HG03460 (cell line): ENCODE results near the gene LINGO1.

ENCODE experiments used
- ATAC-seq: cut with Tn5 transposase; IDR thresholded peaks from one replicate; pipeline ENCODE4 v1.9.1; 2021; ENCODE audit not compliant: unreplicated experiment

LINGO1 gene

GRCh38 chr15:77657634-77658238 is 25.0 kb upstream of the LINGO1 start:
- ATAC-seq: no peak

GRCh38 chr15:77656294-77656693 is 23.6 kb upstream of the LINGO1 start:
- ATAC-seq: no peak

GRCh38 chr15:77654975-77655374 is 22.3 kb upstream of the LINGO1 start:
- no peak for ATAC-seq

- no peak for ATAC-seq
Observed at GRCh38 chr15:77653832-77654480, 21.2 kb upstream of the LINGO1 start.

- ATAC-seq: no peak
Observed at GRCh38 chr15:77650265-77650664, 17.6 kb upstream of the LINGO1 start.

GRCh38 chr15:77649610-77650009 is 16.9 kb upstream of the LINGO1 start:
- ATAC-seq: no peak

- ATAC-seq: no peak
Observed at GRCh38 chr15:77649017-77649416, 16.3 kb upstream of the LINGO1 start.

GRCh38 chr15:77647961-77648360 is 15.2 kb upstream of the LINGO1 start:
- no peak for ATAC-seq

- ATAC-seq: no peak
Observed at GRCh38 chr15:77646104-77646694, 13.5 kb upstream of the LINGO1 start.

- no peak for ATAC-seq
Observed at GRCh38 chr15:77645602-77646001, 12.9 kb upstream of the LINGO1 start.

GRCh38 chr15:77644543-77645247 is 12.0 kb upstream of the LINGO1 start:
- ATAC-seq: no peak

GRCh38 chr15:77643764-77644163 is 11.1 kb upstream of the LINGO1 start:
- no peak for ATAC-seq

- no peak for ATAC-seq
Observed at GRCh38 chr15:77642793-77643430, 10.2 kb upstream of the LINGO1 start.

GRCh38 chr15:77641999-77642398 is 9.3 kb upstream of the LINGO1 start:
- ATAC-seq: no peak

GRCh38 chr15:77640615-77641014 is 7.9 kb upstream of the LINGO1 start:
- no peak for ATAC-seq

GRCh38 chr15:77639431-77639830 is 6.7 kb upstream of the LINGO1 start:
- no peak for ATAC-seq

GRCh38 chr15:77637851-77638692 is 5.4 kb upstream of the LINGO1 start:
- no peak for ATAC-seq

- ATAC-seq: no peak
Observed at GRCh38 chr15:77636209-77636608, 3.5 kb upstream of the LINGO1 start.

- ATAC-seq: no peak
Observed at GRCh38 chr15:77634266-77634962, 1.7 kb upstream of the LINGO1 start.

GRCh38 chr15:77633913-77634265 is 1.2 kb upstream of the LINGO1 start:
- ATAC-seq: no peak
